Measurements from ENCODE around the gene PCSK6. TPM values are rescaled to one million over a fixed set of nuclear protein-coding genes. Genes with fewer than 3 reads are reported as not detected.

PCSK6 gene
- total and polyA plus RNA-seq, 2 of the 8 experiments (the other 6 are each of a cell fraction or from before 2014, with no cell fraction given): 1.9 to 4.0 TPM

DNA sequence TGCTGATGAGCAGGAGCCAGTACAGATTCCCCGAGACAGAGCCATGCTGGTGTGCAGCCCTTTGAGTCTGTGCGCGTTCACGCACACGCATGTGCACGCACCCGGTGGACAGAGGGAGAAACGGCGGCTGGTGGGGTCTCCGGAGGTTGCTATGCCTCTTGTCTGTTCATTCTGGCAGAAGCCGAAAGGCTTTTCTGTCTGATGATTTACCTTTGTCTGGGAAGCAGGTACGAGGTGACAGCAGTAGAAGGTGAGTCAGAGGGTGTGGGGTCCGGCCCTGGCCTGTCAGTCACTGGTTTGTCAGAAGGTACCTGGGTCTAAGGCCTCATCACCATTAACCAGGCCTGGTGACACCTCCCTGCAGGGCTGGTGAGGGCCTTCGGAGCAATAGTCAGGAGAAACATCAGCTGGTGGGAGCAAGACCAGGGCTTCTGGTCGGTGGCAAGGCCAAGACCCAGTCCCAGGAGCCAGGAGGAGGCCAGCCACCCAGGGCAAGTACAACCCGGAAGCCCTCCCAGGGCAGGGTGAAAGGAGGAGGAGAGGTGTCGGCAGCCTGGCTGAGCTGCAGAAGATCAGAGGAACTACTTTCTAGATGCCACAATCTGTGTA, 7.5 kb downstream of the PCSK6 start:
- H3K79me2 ChIP-seq (ENCODE audit: control insufficient read depth in 1 of 2, insufficient read depth in 2 of 2, low read length in 2 of 2): no peaks in the 10 kb centered on the region
- no peak overlapping the region for H3K23ac ChIP-seq (ENCODE audit: insufficient read length)
- no peak for TF ChIP-seq CBX8 (IDR thresholded peaks at IDR 0.05; ENCODE audit: borderline replicate concordance, low read depth, low read length)
- TF ChIP-seq, protein P1, sequence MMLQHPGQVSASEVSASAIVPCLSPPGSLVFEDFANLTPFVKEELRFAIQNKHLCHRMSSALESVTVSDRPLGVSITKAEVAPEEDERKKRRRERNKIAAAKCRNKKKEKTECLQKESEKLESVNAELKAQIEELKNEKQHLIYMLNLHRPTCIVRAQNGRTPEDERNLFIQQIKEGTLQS (IDR thresholded peaks at IDR 0.05; ENCODE audit: insufficient read depth, low read depth, low read length): no peak
- TF ChIP-seq RBBP5 (IDR thresholded peaks at IDR 0.05; ENCODE audit: borderline replicate concordance, low read depth, low read length): no peak
- TF ChIP-seq, protein P2, sequence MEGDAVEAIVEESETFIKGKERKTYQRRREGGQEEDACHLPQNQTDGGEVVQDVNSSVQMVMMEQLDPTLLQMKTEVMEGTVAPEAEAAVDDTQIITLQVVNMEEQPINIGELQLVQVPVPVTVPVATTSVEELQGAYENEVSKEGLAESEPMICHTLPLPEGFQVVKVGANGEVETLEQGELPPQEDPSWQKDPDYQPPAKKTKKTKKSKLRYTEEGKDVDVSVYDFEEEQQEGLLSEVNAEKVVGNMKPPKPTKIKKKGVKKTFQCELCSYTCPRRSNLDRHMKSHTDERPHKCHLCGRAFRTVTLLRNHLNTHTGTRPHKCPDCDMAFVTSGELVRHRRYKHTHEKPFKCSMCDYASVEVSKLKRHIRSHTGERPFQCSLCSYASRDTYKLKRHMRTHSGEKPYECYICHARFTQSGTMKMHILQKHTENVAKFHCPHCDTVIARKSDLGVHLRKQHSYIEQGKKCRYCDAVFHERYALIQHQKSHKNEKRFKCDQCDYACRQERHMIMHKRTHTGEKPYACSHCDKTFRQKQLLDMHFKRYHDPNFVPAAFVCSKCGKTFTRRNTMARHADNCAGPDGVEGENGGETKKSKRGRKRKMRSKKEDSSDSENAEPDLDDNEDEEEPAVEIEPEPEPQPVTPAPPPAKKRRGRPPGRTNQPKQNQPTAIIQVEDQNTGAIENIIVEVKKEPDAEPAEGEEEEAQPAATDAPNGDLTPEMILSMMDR (IDR thresholded peaks at IDR 0.05; ENCODE audit: control extremely low read depth in 1 of 3, insufficient read depth in 1 of 3, low read depth in 1 of 3, low read length in 3 of 3): no peak
- H4K8ac ChIP-seq (ENCODE audit: extremely low read depth, insufficient read depth, low read length): no peak overlapping the region; the same call in 1 of the 2 replicates
- no peak overlapping the region for H3K4me3 ChIP-seq (ENCODE audit: extremely low read depth in 1 of 4, insufficient read depth in 2 of 4, low read depth in 3 of 4, low read length in 4 of 4)
- no peak overlapping the region for H3K27ac ChIP-seq (ENCODE audit: low read depth, low read length)
- no peak overlapping the region for H3K4me2 ChIP-seq (ENCODE audit: insufficient read depth in 1 of 2, low read depth in 2 of 2, low read length in 2 of 2)
- H3K4ac ChIP-seq (replicated peaks; ENCODE audit: insufficient read length, low read depth, low read length): no peak overlapping the region
- no peaks in the 10 kb centered on the region for H3K9me3 ChIP-seq (ENCODE audit: insufficient read depth in 2 of 2, low read depth in 1 of 2, low read length in 1 of 2)
- no peak overlapping the region for H2AK5ac ChIP-seq (ENCODE audit: low read depth, low read length)
- peaks cover 0 to 6% (median 0%) of the 10 kb centered on the region in 4 experiments; a peak in 3 of 7 replicates for H3K4me1 ChIP-seq (replicated peaks in 1 of 4; ENCODE audit: control insufficient read depth in 3 of 4, insufficient read depth in 4 of 4, low read length in 3 of 4)
- no peak overlapping the region for H4K91ac ChIP-seq (replicated peaks; ENCODE audit: insufficient read length, low read length)
- H2BK120ac ChIP-seq (replicated peaks; ENCODE audit: low read depth, low read length): no peak overlapping the region
- no peak overlapping the region for H2AFZ ChIP-seq (ENCODE audit: low read length)
- no peak overlapping the region for H2BK5ac ChIP-seq (ENCODE audit: low read depth, low read length)
- FAIRE-seq (no peak), DNase-seq (ENCODE audit: low read depth in 1 of 2, low spot score in 2 of 2) (no peak)
- no peak overlapping the region for H2BK12ac ChIP-seq (ENCODE audit: low read depth, low read length)
- 85% methylated on average over 17 of the region's 17 CpGs; no CpG with 5 or more reads in 1 of the 2 experiments for WGBS, 2 experiments (ENCODE audit: extremely low coverage in 1 of 2, insufficient coverage in 1 of 2, insufficient read length in 1 of 2, insufficient replicate concordance in 2 of 2, low coverage in 1 of 2, low lambda C conversion rate in 2 of 2, missing lambda C conversion rate in 1 of 2)
- no peaks in the 10 kb centered on the region for H3K79me1 ChIP-seq (ENCODE audit: low read depth, low read length)
- no peak overlapping the region for H4K5ac ChIP-seq (ENCODE audit: insufficient read length, low read depth, low read length)
- H3K56ac ChIP-seq (replicated peaks; ENCODE audit: insufficient read length, low read depth, low read length): no peak overlapping the region
- CTCF ChIA-PET (ENCODE audit: partially characterized antibody): interaction anchor here (0.9 to 1.6 kb wide), 4 partner anchors 9 to 20 kb away, joined by 3 to 6 read pairs (median 4); no protein-coding TSS in a partner anchor
- no peak overlapping the region for H3K9ac ChIP-seq (replicated peaks in 1 of 4; ENCODE audit: extremely low read depth in 1 of 4, low read depth in 3 of 4, low read length in 3 of 4)
- H3K18ac ChIP-seq (ENCODE audit: extremely low read depth, low read length): no peak overlapping the region
- no peaks in the 10 kb centered on the region for H3K36me3 ChIP-seq (ENCODE audit: control insufficient read depth in 2 of 4, insufficient read depth in 4 of 4, low read length in 3 of 4)
- H2BK15ac ChIP-seq (ENCODE audit: low read length): no peak overlapping the region
- peaks cover 0 to 8% (median under 1%) of the 10 kb centered on the region in 4 experiments; a peak in 4 of 7 replicates for H3K27me3 ChIP-seq (replicated peaks in 1 of 4; ENCODE audit: control insufficient read depth in 3 of 4, extremely low read depth in 1 of 4, insufficient read depth in 3 of 4, low read length in 3 of 4)
- H4K20me1 ChIP-seq (replicated peaks in 1 of 2; ENCODE audit: control insufficient read depth in 1 of 2, insufficient read depth in 2 of 2, low read length in 2 of 2): no peaks in the 10 kb centered on the region
- no peak overlapping the region for H2BK20ac ChIP-seq (ENCODE audit: low read length)
- no peaks in the 10 kb centered on the region for H3K23me2 ChIP-seq (ENCODE audit: low read depth, low read length)
- no peak overlapping the region for H3K14ac ChIP-seq (ENCODE audit: insufficient read length)
- POLR2A ChIA-PET (ENCODE audit: partially characterized antibody): interaction anchor here (1.2 kb wide), 1 partner anchor 37 kb away, joined by 3 read pairs; no protein-coding TSS in a partner anchor

All from H1 (cell line).